Esophagus muscularis mucosa (tissue), 4 donors: ENCODE data around the gene DUSP18. TPM values are rescaled to one million over a fixed set of nuclear protein-coding genes. Genes with fewer than 3 reads are reported as not detected.

ENCODE experiments used
- DNase-seq: peaks from one replicate; pipeline ENCODE4 v3.0.0-alpha.2; 2017; ENCODE audit errors: extremely low spot score
- H3K27ac ChIP-seq, 4 donors: fragments of 200-600 bp; sonication (generic); replicated peaks in 1 of 4; 1 replicate in 3 of 4; 2 replicates in 1 of 4; pipeline ENCODE4 v1.5.1; 2016 to 2019; ENCODE audit warnings: mild to moderate bottlenecking in 1 of 4
- H3K27me3 ChIP-seq, 4 donors: fragments of 200-600 bp; sonication (generic); one replicate each; pipeline versions ENCODE4 v1.5.1 to v1.6.0; 2016 to 2019
- H3K36me3 ChIP-seq, 4 donors: fragments of 200-600 bp; sonication (generic); one replicate each; pipeline ENCODE4 v1.5.1; 2016 to 2019
- H3K4me1 ChIP-seq, 4 donors: fragments of 200-600 bp; sonication (generic); one replicate each; pipeline ENCODE4 v1.5.1; 2016 to 2019
- H3K4me3 ChIP-seq, 4 donors: fragments of 200-600 bp; sonication (generic); 1 replicate in 2 of 4; 2 replicates in 2 of 4; pipeline ENCODE4 v1.5.1; 2016 to 2019; ENCODE audit warnings: mild to moderate bottlenecking in 4 of 4, moderate library complexity in 1 of 4
- H3K9me3 ChIP-seq, 4 donors: fragments of 200-600 bp; sonication (generic); 1 replicate in 3 of 4; 2 replicates in 1 of 4; pipeline ENCODE4 v1.5.1; 2016 to 2019
- CTCF ChIP-seq, 3 experiments: fragments of 200-600 bp in 2 of 3; fragments of 450-650 bp in 1 of 3; sonication (generic) in 2 of 3; IDR thresholded peaks; one replicate each; pipeline ENCODE4 v1.5.1; 2017 to 2019; ENCODE audit warnings: antibody characterized with exemption in 3 of 3, mild to moderate bottlenecking in 2 of 3, moderate library complexity in 1 of 3
- EP300 ChIP-seq: sonication (generic); formaldehyde crosslinking; IDR thresholded peaks from one replicate; pipeline ENCODE4 v1.6.1; 2017; ENCODE audit warnings: antibody characterized with exemption
- POLR2A ChIP-seq: fragments of 450-650 bp; IDR thresholded peaks from one replicate; pipeline ENCODE4 v1.6.1; 2017; ENCODE audit warnings: antibody characterized with exemption, moderate library complexity, mild to moderate bottlenecking, low read depth
- POLR2AphosphoS5 ChIP-seq, 2 donors: sonication (generic); formaldehyde crosslinking; IDR thresholded peaks; one replicate each; pipeline ENCODE4 v1.6.1; 2017; ENCODE audit warnings: antibody characterized with exemption in 2 of 2
- WGBS: methylation state at CpG from one replicate; pipeline ENCODE4 v1.1.5; 2018; 5-methylcytosine and 5-hydroxymethylcytosine counted together
- intact Hi-C: fragments of 100-400 bp; cut with DNase I; formaldehyde crosslinking; loops from one replicate; pipeline ENCODE4 v1.15.1; 2023
- total RNA-seq, 4 donors: library from RNA; depleted of rRNA; stranded (reverse); fragments of >200 nt; gene quantifications; one replicate each; pipeline versions ENCODE4 v1.1.0 to v1.2.1, GENCODE V29; 2016

The DUSP18 gene
- total RNA-seq, 4 donors from 2014 or later = 6.5 to 11.5 (median 9.8) TPM

- TF ChIP-seq EP300 = no peak
- no peak for TF ChIP-seq POLR2AphosphoS5 (IDR thresholded peaks at IDR 0.05)
- TF ChIP-seq CTCF (IDR thresholded peaks at IDR 0.05) = no peak
- TF ChIP-seq POLR2A = no peak
Measured at GRCh38 chr22:30614879-30615278, 52.8 kb downstream of the DUSP18 start.

GRCh38 chr22:30614268-30614667 is 53.4 kb downstream of the DUSP18 start:
- Histone ChIP-seq H3K27me3 (no peaks in the 10 kb centered on the region), H3K9me3 (no peaks in the 10 kb centered on the region), H3K4me1 (peaks cover 6 to 9% (median 9%) of the 10 kb centered on the region in 4 donors), H3K27ac (no peak overlapping the region), H3K36me3 (peaks cover 13 to 83% (median 73%) of the 10 kb centered on the region in 4 donors), H3K4me3 (no peak overlapping the region)
- TF ChIP-seq CTCF (IDR thresholded peaks at IDR 0.05) = no peak
- TF ChIP-seq POLR2AphosphoS5 (IDR thresholded peaks at IDR 0.05) = no peak
- no peak for TF ChIP-seq POLR2A
- TF ChIP-seq EP300 = no peak
- WGBS = 93% methylated on average over 3 of the region's 7 CpGs
- intact Hi-C loops = no loop called here
- DNase-seq = no peak

More at GRCh38 chr22:30614879-30615278, 52.8 kb downstream of the DUSP18 start:
- Histone ChIP-seq H3K27me3 (no peaks in the 10 kb centered on the region), H3K27ac (no peak overlapping the region), H3K4me1 (peaks cover 2 to 3% (median 2%) of the 10 kb centered on the region in 4 donors), H3K9me3 (no peaks in the 10 kb centered on the region), H3K4me3 (no peak overlapping the region), H3K36me3 (peaks cover 18 to 89% (median 76%) of the 10 kb centered on the region in 4 donors)
- intact Hi-C loops = no loop called here
- no peak for DNase-seq

GRCh38 chr22:30612789-30613188 is 54.9 kb downstream of the DUSP18 start:
- Histone ChIP-seq H3K27me3 (no peaks in the 10 kb centered on the region), H3K4me3 (no peak overlapping the region), H3K27ac (no peak overlapping the region), H3K4me1 (peaks cover 6 to 24% (median 23%) of the 10 kb centered on the region in 4 donors), H3K36me3 (peaks cover 4 to 70% (median 62%) of the 10 kb centered on the region in 4 donors), H3K9me3 (no peaks in the 10 kb centered on the region)
- 90% methylated on average over 7 of the region's 8 CpGs for WGBS
- intact Hi-C loops = no loop called here
- no peak for TF ChIP-seq CTCF (IDR thresholded peaks at IDR 0.05)
- TF ChIP-seq EP300 = no peak
- TF ChIP-seq POLR2A = no peak
- no peak for TF ChIP-seq POLR2AphosphoS5 (IDR thresholded peaks at IDR 0.05)
- no peak for DNase-seq

Other genes with a start within 250 kb of the DUSP18 start
- gene MTFP1, start 242.1 kb downstream of the DUSP18 start, total RNA-seq = 1 to 10 TPM; 1.2 to 7.1 (median 3.4) TPM
- not detected for gene SEC14L3, start 195.9 kb downstream of the DUSP18 start, total RNA-seq
- not detected for gene SEC14L4, start 162.2 kb downstream of the DUSP18 start, total RNA-seq
- 1 to 10 TPM in 3 of 4 donors, not detected in 1; 1.2 to 1.5 (median 1.4) TPM for gene SEC14L6, start 121.1 kb downstream of the DUSP18 start, total RNA-seq
- 1 to 10 TPM; 1.2 to 3.2 (median 1.9) TPM for gene GAL3ST1, start 93.2 kb downstream of the DUSP18 start, total RNA-seq
- gene PES1, start 76.0 kb downstream of the DUSP18 start, total RNA-seq = 10 to 100 TPM; 28.2 to 55.7 (median 42.9) TPM
- 10 to 100 TPM; 28.7 to 44.2 (median 40.2) TPM for gene TCN2, start 60.7 kb downstream of the DUSP18 start, total RNA-seq
- gene SLC35E4, start 32.1 kb downstream of the DUSP18 start, total RNA-seq = 10 to 100 TPM in 2 of 4 donors, 1 to 10 TPM in 2; 4.2 to 14.1 (median 9.7) TPM
- 1 to 10 TPM in 3 of 4 donors, under 1 TPM in 1; 0.42 to 4.6 (median 2.9) TPM for gene OSBP2, start 27.0 kb upstream of the DUSP18 start, total RNA-seq